Astrocyte of the spinal cord (primary cell): ENCODE data around the gene ST3GAL5.

Experiments used
- DNase-seq: peaks from one replicate; pipeline ENCODE4 v3.0.0; 2011; ENCODE audit warnings: low read depth, low spot score
- H3K4me3 ChIP-seq: 2 replicates; pipeline ENCODE4 v1.5.1; 2011; ENCODE audit warnings: low read depth, mild to moderate bottlenecking, low read length, moderate library complexity
- in situ Hi-C: cut with HindIII; loops from 2 replicates; pipeline ENCODE4 v1.10.0; 2017; ENCODE audit warnings: low sequenced_read_pairs
- TF ChIP-seq, protein P1 (sequence below): IDR thresholded peaks from 2 replicates; pipeline ENCODE4 v1.5.1; 2012; ENCODE audit warnings: low read depth, mild to moderate bottlenecking, low read length, inconsistent platforms

Gene ST3GAL5

DNA sequence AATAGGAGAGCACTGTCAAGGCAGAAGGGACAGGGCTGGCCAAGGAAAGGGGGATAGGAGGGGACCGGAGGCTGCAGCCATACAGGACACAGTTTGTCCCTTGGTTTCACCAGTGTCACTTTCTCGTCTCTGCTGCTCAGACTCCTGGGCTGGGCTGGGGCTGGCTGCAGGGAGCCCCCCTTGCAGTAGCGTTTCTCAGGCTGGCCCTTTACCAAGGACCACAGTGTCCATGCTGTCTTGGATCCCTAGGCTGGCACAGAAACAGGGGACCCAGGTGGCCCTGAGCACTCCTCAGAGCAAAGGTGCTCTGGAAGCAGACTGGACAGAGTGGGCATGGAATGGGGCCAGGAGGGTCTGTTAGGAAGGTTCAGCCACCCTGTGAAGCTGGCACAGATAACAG is 100.2 kb downstream of the ST3GAL5 start:
- no peak for DNase-seq
- TF ChIP-seq, protein P1, sequence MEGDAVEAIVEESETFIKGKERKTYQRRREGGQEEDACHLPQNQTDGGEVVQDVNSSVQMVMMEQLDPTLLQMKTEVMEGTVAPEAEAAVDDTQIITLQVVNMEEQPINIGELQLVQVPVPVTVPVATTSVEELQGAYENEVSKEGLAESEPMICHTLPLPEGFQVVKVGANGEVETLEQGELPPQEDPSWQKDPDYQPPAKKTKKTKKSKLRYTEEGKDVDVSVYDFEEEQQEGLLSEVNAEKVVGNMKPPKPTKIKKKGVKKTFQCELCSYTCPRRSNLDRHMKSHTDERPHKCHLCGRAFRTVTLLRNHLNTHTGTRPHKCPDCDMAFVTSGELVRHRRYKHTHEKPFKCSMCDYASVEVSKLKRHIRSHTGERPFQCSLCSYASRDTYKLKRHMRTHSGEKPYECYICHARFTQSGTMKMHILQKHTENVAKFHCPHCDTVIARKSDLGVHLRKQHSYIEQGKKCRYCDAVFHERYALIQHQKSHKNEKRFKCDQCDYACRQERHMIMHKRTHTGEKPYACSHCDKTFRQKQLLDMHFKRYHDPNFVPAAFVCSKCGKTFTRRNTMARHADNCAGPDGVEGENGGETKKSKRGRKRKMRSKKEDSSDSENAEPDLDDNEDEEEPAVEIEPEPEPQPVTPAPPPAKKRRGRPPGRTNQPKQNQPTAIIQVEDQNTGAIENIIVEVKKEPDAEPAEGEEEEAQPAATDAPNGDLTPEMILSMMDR: no peak
- in situ Hi-C loops: no loop called here
- no peak overlapping the region for H3K4me3 ChIP-seq

DNA sequence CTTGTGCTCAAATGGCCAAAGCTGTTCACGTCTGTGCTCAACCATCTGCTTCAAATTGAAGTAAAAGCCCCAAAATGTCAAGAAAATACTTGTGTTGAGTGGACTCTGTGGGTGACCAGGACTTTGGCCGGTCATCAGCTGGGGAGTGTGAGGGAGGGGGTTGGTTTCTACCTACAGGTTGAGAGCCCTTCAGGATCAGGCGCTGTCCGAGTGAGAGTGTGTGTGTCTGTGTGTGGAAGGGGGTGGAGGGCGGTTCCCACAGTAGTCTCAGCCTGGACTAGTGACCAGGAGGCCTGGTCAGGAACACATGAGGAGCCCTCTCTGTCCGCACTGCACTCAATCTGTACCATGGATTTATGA is 100.8 kb downstream of the ST3GAL5 start:
- no peak overlapping the region for H3K4me3 ChIP-seq
- no peak for DNase-seq
- in situ Hi-C loops: no loop called here
- TF ChIP-seq, protein P1: no peak

DNA sequence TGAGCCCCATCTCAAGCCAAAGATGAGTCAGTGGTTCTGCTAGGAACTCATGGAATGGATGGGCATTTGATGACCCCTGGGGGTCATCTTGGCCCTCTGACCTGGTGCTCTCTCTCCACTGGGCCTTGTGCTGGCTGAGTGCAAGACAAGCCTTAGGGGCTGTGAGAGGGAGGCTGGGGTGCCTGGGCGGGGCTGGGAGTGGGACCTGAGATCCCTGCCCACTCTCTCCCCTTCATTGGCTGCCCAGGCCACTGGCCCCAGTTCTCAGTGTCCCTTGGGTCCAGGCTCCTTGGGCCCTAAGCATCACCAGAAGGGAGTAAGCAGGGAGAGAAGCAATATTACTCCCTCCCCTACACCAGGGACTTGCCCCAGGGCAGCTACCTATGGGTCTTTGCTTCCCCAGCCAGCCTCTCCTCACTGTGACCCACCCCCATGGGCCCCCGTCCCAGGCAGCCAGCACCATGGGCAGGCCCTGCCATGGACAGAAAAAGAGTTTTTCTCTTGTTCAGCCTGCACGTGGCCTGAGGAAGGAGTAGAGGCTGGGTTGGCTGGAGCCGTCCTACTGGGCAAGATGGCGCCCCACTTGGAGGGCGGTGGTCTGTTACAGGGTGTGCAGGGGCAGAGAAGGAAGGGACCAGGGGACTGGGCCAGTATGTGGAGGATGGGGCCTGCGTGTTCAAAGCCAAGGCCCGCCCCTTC is 101.4 kb downstream of the ST3GAL5 start:
- no peak for DNase-seq
- H3K4me3 ChIP-seq: no peak overlapping the region
- TF ChIP-seq, protein P1: no peak
- in situ Hi-C loops: no loop called here
